ENCODE data around the gene RARA.

The RARA gene

DNA sequence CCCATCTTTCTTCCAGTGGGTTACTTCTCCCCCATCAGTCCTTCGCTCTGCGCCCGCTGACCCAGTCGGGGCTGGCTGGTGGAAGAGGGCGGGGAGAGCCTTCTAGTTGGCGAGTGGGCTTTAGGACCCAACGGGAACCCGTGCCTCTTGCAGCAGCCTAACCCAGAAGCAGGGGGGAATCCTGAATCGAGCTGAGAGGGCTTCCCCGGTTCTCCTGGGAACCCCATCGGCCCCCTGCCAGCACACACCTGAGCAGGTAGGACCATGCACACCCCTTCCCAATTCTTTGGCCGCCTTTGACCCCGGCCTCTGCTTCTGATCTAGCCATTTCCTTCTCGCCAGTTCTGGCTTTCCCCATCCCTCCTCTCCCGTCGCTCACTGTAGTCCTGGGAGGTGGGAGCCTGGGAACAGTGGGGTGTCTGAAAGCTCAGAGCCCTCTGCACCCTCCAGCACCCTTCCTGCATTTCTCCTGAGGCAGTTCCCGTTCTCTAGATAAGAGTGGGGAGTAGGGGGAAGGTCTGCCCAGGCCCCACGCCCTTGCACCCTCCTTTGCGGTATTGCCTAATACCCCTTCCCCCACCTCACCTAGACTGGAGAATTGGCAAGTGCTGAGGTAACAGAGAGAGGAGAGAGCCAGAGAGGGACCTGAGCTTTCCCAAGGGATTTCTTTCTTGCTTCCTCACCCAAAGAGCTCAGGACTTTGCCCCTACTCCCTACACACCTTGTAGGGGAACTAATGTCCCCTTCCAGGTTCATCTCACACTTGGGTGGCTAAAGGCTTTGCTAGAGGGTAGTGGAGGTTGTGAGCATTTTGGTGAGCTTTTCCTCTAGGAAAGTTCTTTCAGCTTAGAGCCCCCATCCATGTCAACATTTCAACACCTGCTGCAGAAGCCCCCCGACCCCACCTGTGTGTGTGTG lies at the start of gene RARA:
Gene RARA (plus strand): TSS at position 150 of the 918 bp plus-strand sequence. CDS start 22,039 bp downstream, outside the sequence.
- Histone ChIP-seq H3K4me1 (peaks cover 86% of the 10 kb centered on the region), H3K36me3 (peaks cover 12% of the 10 kb centered on the region), H3K4me3 (peak within 1 kb of the TSS; percentile 69), H3K9ac (peak within 1 kb of the TSS; percentile 66; the same call in 1 of the 2 replicates), H4K20me1 (no peaks in the 10 kb centered on the region), H3K27ac (peak within 1 kb of the TSS; percentile 62), H3K4me2 (peak within 1 kb of the TSS; percentile 95), H3K9me3 (no peaks in the 10 kb centered on the region), H3K27me3 (no peaks in the 10 kb centered on the region)
- TF ChIP-seq Cebpa-rat (IDR thresholded peaks at IDR 0.05) = no peak

DNA sequence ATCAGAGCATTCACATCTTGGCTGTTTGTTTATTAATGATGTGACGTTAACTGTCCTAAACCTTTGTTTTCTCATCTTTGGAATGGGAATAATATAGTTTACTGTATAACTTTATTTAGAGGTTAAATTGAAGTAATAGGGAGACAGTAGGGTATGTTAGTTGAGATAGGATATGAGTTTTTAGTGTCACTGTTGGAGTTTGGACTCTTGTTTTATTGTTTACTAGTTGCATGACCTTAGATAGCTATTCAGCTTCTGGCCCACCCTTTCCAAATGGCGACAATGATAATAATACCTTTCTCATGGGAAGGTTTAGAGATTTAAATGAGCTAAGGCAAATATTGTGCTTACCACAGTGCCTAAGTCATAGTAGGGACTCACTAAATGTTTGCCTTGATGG lies 49.5 kb upstream of the RARA start:
- Histone ChIP-seq H3K4me3 (no peak overlapping the region), H3K36me3 (peaks cover 89% of the 10 kb centered on the region), H4K20me1 (peaks cover 7% of the 10 kb centered on the region; the same call in 1 of the 2 replicates), H3K4me1 (no peaks in the 10 kb centered on the region), H3K27me3 (no peaks in the 10 kb centered on the region), H3K4me2 (no peak overlapping the region), H3K9ac (no peak overlapping the region), H3K27ac (no peak overlapping the region), H3K9me3 (no peaks in the 10 kb centered on the region)
- no peak for TF ChIP-seq Cebpa-rat (IDR thresholded peaks at IDR 0.05)

DNA sequence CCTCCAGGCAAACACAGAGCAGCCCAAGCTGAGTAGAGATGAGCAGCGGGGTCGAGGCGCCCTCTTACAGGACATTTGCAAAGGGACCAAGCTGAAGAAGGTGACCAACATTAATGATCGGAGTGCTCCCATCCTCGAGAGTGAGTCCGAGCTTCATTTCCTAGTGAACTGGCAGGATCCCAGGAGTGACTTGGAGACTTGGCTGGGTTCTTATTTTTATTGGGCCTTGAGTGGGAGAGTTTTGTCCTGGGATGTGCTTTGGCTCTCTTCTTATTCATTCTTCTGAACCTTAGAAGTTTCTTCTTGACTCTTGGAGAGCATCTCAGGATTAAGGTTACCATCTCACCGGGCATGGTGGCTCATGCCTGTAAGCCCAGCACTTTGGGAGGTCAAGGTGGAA lies 48.5 kb upstream of the RARA start:
- Histone ChIP-seq H3K36me3 (peaks cover 99% of the 10 kb centered on the region), H3K4me3 (no peak overlapping the region), H3K4me2 (no peak overlapping the region), H3K9me3 (no peaks in the 10 kb centered on the region), H3K27ac (no peak overlapping the region), H3K27me3 (no peaks in the 10 kb centered on the region), H4K20me1 (no peaks in the 10 kb centered on the region), H3K4me1 (no peaks in the 10 kb centered on the region), H3K9ac (no peak overlapping the region)
- TF ChIP-seq Cebpa-rat (IDR thresholded peaks at IDR 0.05) = no peak

DNA sequence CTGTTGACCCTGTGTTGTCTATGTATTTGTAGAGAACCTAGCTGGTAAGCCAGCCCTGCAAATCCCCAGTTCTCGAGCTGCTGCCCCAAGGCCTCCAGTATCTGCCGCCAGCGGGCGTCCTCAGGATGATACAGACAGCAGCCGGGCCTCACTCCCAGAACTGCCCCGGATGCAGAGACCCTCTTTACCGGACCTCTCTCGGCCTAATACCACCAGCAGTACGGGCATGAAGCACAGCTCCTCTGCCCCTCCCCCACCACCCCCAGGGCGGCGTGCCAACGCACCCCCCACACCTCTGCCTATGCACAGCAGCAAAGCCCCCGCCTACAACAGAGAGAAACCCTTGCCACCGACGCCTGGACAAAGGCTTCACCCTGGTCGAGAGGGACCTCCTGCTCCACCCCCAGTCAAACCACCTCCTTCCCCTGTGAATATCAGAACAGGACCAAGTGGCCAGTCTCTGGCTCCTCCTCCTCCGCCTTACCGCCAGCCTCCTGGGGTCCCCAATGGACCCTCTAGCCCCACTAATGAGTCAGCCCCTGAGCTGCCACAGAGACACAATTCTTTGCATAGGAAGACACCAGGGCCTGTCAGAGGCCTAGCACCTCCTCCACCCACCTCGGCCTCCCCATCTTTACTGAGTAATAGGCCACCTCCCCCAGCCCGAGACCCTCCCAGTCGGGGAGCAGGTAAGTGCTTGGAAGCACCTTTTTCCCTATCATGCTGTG lies 44.4 kb upstream of the RARA start:
- Histone ChIP-seq H3K9ac (no peak overlapping the region), H3K4me1 (no peaks in the 10 kb centered on the region), H4K20me1 (no peaks in the 10 kb centered on the region), H3K9me3 (no peaks in the 10 kb centered on the region), H3K4me2 (no peak overlapping the region), H3K27ac (no peak overlapping the region), H3K4me3 (no peak overlapping the region), H3K27me3 (no peaks in the 10 kb centered on the region), H3K36me3 (peaks cover 96% of the 10 kb centered on the region)
- no peak for TF ChIP-seq Cebpa-rat (IDR thresholded peaks at IDR 0.05)

GRCh38 chr17:40265337-40265736 lies 43.6 kb upstream of the RARA start:
- Histone ChIP-seq H4K20me1 (no peaks in the 10 kb centered on the region), H3K27me3 (no peaks in the 10 kb centered on the region), H3K4me3 (no peak overlapping the region), H3K4me2 (no peak overlapping the region), H3K4me1 (no peaks in the 10 kb centered on the region), H3K9ac (no peak overlapping the region), H3K9me3 (no peaks in the 10 kb centered on the region), H3K27ac (no peak overlapping the region), H3K36me3 (peaks cover 95% of the 10 kb centered on the region)
- TF ChIP-seq Cebpa-rat (IDR thresholded peaks at IDR 0.05) = no peak

- no peak for TF ChIP-seq Cebpa-rat (IDR thresholded peaks at IDR 0.05)
- Histone ChIP-seq H3K4me2 (no peak overlapping the region), H3K27ac (no peak overlapping the region), H3K4me1 (no peaks in the 10 kb centered on the region), H3K9me3 (no peaks in the 10 kb centered on the region), H3K27me3 (no peaks in the 10 kb centered on the region), H3K4me3 (no peak overlapping the region), H4K20me1 (no peaks in the 10 kb centered on the region), H3K9ac (no peak overlapping the region), H3K36me3 (peaks cover 95% of the 10 kb centered on the region)
Observed at GRCh38 chr17:40266882-40267281, 42.1 kb upstream of the RARA start.

GRCh38 chr17:40268141-40268712 lies 40.8 kb upstream of the RARA start:
- H3K4me1 ChIP-seq = no peaks in the 10 kb centered on the region
- TF ChIP-seq Cebpa-rat (IDR thresholded peaks at IDR 0.05) = no peak
- peaks cover 95% of the 10 kb centered on the region for H3K36me3 ChIP-seq
- H3K27ac ChIP-seq = no peak overlapping the region
- no peaks in the 10 kb centered on the region for H4K20me1 ChIP-seq
- no peak overlapping the region for H3K9ac ChIP-seq
- H3K9me3 ChIP-seq = no peaks in the 10 kb centered on the region
- no peaks in the 10 kb centered on the region for H3K27me3 ChIP-seq
- no peak overlapping the region for H3K4me2 ChIP-seq
- no peak overlapping the region for H3K4me3 ChIP-seq

- Histone ChIP-seq H3K4me1 (peaks cover 4% of the 10 kb centered on the region; the same call in 1 of the 2 replicates), H3K9ac (no peak overlapping the region), H3K9me3 (no peaks in the 10 kb centered on the region), H3K27me3 (no peaks in the 10 kb centered on the region), H3K4me2 (no peak overlapping the region), H3K36me3 (peaks cover 96% of the 10 kb centered on the region), H4K20me1 (no peaks in the 10 kb centered on the region), H3K4me3 (no peak overlapping the region), H3K27ac (no peak overlapping the region)
- TF ChIP-seq Cebpa-rat (IDR thresholded peaks at IDR 0.05) = no peak
Observed at GRCh38 chr17:40278414-40278813, 30.6 kb upstream of the RARA start.

DNA sequence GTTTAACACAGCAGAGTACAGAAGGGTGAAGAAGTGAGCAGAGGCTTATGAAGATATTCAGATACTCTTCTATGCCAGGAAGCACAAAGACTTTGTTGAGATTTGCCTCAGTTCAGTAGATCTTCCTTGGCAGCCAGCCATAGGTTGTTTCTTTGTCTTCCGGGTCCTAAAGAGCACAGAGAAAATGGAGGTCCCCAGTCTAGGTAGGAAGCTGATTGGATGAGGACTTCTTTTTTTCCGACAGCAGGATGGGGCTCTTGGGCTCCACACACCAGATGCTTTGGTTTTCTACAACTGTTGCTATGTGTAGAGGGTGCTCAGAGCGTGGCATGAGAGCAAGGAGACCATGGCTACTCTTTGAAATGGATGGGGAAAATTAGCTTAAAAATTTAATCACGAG lies 29.6 kb upstream of the RARA start:
- Histone ChIP-seq H4K20me1 (no peaks in the 10 kb centered on the region), H3K36me3 (peaks cover 90% of the 10 kb centered on the region), H3K9me3 (no peaks in the 10 kb centered on the region), H3K9ac (no peak overlapping the region), H3K27ac (no peak overlapping the region), H3K27me3 (no peaks in the 10 kb centered on the region), H3K4me2 (no peak overlapping the region), H3K4me3 (no peak overlapping the region), H3K4me1 (peaks cover 4% of the 10 kb centered on the region; the same call in 1 of the 2 replicates)
- TF ChIP-seq Cebpa-rat (IDR thresholded peaks at IDR 0.05) = no peak

DNA sequence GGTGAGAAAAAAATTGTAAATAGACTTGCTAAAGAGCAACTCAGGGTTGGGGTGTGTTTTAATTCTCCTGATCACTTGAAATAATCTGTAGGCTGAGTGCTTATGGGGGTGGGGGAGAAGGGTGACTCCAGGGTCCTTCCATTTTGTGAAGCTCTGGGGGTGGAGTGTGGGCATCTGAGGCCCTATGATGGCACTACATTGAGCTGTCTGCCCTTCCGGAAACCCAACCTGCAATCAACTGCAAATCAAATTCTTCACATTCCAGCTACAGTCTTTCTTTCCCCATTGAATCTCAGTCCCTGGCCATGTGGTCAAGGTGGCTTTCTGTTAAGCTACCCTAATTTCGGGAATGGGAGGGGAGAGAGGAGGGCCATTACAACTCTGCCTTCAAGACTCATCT lies 27.3 kb upstream of the RARA start:
- peaks cover 67% of the 10 kb centered on the region for H3K36me3 ChIP-seq
- H4K20me1 ChIP-seq = no peaks in the 10 kb centered on the region
- no peak overlapping the region for H3K27ac ChIP-seq
- H3K9ac ChIP-seq = no peak overlapping the region
- no peak overlapping the region for H3K4me3 ChIP-seq
- H3K4me1 ChIP-seq = no peaks in the 10 kb centered on the region
- H3K4me2 ChIP-seq = no peak overlapping the region
- no peaks in the 10 kb centered on the region for H3K9me3 ChIP-seq
- no peak for TF ChIP-seq Cebpa-rat (IDR thresholded peaks at IDR 0.05)
- no peaks in the 10 kb centered on the region for H3K27me3 ChIP-seq

All from BLaER1 (cell line).